Myometrial cell (primary cell): Measurements from ENCODE around the gene TRA2A. TPM values are rescaled to one million over a fixed set of nuclear protein-coding genes. Genes with fewer than 3 reads are reported as not detected.

ENCODE experiments used
- total RNA-seq: library from RNA; depleted of rRNA; stranded (reverse); fragments of >200 nt; gene quantifications from 2 replicates; pipeline ENCODE4 v1.2.3, GENCODE V29; 2015

Gene TRA2A
- total RNA-seq, result 15.9 and 20.2 TPM in 2 replicates

DNA sequence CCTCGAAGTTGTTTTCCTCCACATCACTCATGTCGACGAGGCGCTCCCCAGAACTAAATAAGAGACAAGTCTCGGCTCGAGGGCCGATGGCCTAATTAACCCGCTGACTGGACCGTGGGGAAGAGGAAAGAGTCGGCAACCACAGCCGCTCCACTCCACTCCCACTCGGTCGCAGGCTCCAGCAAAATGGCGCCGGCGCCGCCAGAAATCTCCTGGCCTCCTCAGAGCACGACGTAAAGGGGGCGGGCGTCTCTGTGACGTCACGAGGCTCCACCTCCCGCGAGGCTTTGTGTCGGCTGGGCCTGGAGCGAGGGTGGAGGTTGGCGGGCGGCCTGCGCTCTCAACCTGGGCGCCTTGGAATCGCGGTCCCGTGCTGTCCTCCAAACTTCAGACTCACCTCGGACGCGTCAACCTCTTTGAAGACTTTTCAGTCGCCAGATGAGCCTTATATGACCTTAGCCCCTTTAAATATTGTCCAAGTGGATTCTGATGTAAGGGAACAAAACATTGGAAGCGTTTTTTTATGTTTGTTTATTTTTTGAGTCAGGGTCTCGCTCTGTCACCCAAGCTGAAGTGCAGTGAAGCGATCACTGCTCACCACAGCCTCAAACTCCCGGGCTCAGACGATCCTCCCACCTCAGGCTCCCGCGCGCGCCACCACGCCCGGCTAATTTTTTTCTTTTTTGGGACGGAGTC, at the start of gene TRA2A:
TRA2A (minus strand) TSS at position 188 of the 696 bp plus-strand sequence; CDS start at position 31, 157 bp downstream.

DNA sequence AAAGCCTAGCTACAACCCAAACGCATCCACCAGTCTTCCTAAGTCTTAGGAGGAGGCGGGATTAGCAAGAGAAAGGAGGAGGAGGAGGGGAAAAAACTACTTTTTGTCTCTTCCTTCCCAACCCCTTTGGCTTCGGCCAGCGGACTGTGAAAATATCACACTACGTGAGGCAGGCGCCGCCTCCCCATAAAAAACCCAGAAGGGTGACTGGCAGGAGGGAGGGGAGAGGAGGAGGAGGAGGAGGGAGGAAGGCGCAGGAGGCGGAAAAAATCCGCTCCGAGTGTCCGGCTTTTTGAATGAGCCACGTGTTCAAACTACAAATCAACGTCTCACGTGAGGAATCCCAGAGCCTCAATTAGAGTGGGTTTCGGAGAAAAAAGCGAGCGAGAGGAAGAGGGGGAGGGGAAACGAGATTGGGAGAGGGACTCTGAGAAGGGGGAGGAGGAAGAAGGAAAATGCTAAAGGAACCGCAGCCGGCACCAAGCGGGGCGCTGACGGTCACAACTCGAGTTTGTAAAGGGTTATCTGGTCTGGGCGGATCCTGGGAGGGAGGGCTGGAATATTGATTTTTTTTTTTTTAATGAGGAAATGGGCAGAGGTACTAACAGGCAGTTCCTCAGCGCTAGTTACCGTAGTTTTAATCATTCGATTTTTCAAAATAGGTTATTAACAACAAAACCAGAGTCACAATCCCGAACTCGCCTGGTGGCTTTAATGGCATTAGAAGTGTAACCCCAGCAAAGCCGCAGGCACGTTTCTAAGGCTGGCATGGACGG, 61.3 kb downstream of the TRA2A start, which contains the start of gene IGF2BP3:
IGF2BP3 (minus strand) TSS at position 162 of the 776 bp plus-strand sequence. CDS start 381 bp downstream, outside the sequence.

Other genes with a start within 250 kb of the TRA2A start
- 81.3 and 82.6 TPM in 2 replicates for gene MALSU1, start 232.6 kb downstream of the TRA2A start, total RNA-seq
- 8.6 and 20.2 TPM in 2 replicates for gene IGF2BP3, start 61.5 kb downstream of the TRA2A start, total RNA-seq
- 2.7 and 5.2 TPM in 2 replicates for gene CCDC126, start 65.4 kb upstream of the TRA2A start, total RNA-seq
- gene FAM221A, start 148.2 kb upstream of the TRA2A start, total RNA-seq, result 0.58 TPM in 1 of 2 replicates, not detected in the other
- gene STK31, start 178.2 kb upstream of the TRA2A start, total RNA-seq, result not detected in 2 replicates